PC-3 (cell line): ENCODE results near the gene SLC13A4. TPM values are rescaled to one million over a fixed set of nuclear protein-coding genes. Genes with fewer than 3 reads are reported as not detected.
A peak's percentile ranks its signal among the peaks of the same experiment; 100 is the strongest.

ENCODE experiments used
- ATAC-seq: fragments of 200-7000 bp; cut with Tn5 transposase; 2 replicates; pipeline ENCODE4 v1.9.1; 2020; ENCODE audit warnings: mild to moderate bottlenecking, moderate library complexity
- BruUV-seq: library from RNA; stranded (reverse); fragments of 400-500 nt; replicated peaks from 2 replicates; lab custom pipeline; 2021; lab: Mats Ljungman, UMichigan
- CTCF ChIA-PET: fragments of 300-600 bp; sonication (Branson Sonifier 250); formaldehyde crosslinking; loops from one replicate; lab custom pipeline; 2022; ENCODE audit warnings: antibody characterized with exemption; lab: Charles Lee
- POLR2A ChIA-PET: fragments of 300-600 bp; sonication (Branson Sonifier 250); formaldehyde crosslinking; loops from one replicate; lab custom pipeline; 2022; ENCODE audit warnings: antibody characterized with exemption; ENCODE audit not compliant: unreplicated experiment; lab: Charles Lee
- DNase-seq: peaks from one replicate; pipeline ENCODE4 v3.0.0-alpha.2; 2015
- H2AFZ ChIP-seq: fragments of 300-600 bp; sonication (generic); 2 replicates; pipeline ENCODE4 v1.6.0; 2016; ENCODE audit warnings: antibody characterized with exemption, low read length
- H3F3A ChIP-seq: fragments of 300-600 bp; sonication (generic); one replicate; pipeline ENCODE4 v1.6.0; 2017; ENCODE audit warnings: antibody characterized with exemption, low read length, control low read depth, mild to moderate bottlenecking; ENCODE audit not compliant: unreplicated experiment
- H3K27ac ChIP-seq: fragments of 300-600 bp; sonication (generic); 2 replicates; pipeline ENCODE4 v1.5.1; 2016; ENCODE audit warnings: mild to moderate bottlenecking, low read length
- H3K27me3 ChIP-seq: fragments of 300-600 bp; sonication (generic); 2 replicates; pipeline ENCODE4 v1.6.1; 2016; ENCODE audit warnings: low read length, mixed read lengths
- H3K36me3 ChIP-seq: fragments of 300-600 bp; sonication (generic); 2 replicates; pipeline ENCODE4 v1.6.1; 2016; ENCODE audit warnings: low read depth, mixed run types, low read length, mixed read lengths
- H3K4me1 ChIP-seq: fragments of 300-600 bp; sonication (generic); 2 replicates; pipeline ENCODE4 v1.5.1; 2016; ENCODE audit warnings: low read length; ENCODE audit not compliant: insufficient read depth
- H3K4me2 ChIP-seq: fragments of 300-600 bp; sonication (generic); 2 replicates; pipeline ENCODE4 v1.6.0; 2016; ENCODE audit warnings: low read length
- H3K4me3 ChIP-seq: fragments of 300-600 bp; sonication (generic); 2 replicates; pipeline ENCODE4 v1.5.1; 2016; ENCODE audit warnings: mild to moderate bottlenecking, low read length, mixed read lengths
- H3K79me2 ChIP-seq: fragments of 300-600 bp; sonication (generic); 2 replicates; pipeline ENCODE4 v1.6.1; 2017; ENCODE audit warnings: low read length, mixed read lengths
- H3K9ac ChIP-seq: fragments of 300-600 bp; sonication (generic); 2 replicates; pipeline ENCODE4 v1.6.0; 2016; ENCODE audit warnings: mild to moderate bottlenecking, low read length
- H3K9me2 ChIP-seq: fragments of 300-600 bp; sonication (generic); replicated peaks from 2 replicates; pipeline ENCODE4 v1.6.1; 2016; ENCODE audit warnings: mixed run types, low read length, mixed read lengths
- H3K9me3 ChIP-seq: fragments of 300-600 bp; sonication (generic); 2 replicates; pipeline ENCODE4 v1.6.1; 2016; ENCODE audit warnings: low read length, mixed read lengths
- H4K20me1 ChIP-seq: fragments of 300-600 bp; sonication (generic); 2 replicates; pipeline ENCODE4 v1.6.1; 2016; ENCODE audit warnings: low read length, mixed read lengths
- EZH2 ChIP-seq: fragments of 300-600 bp; sonication (generic); IDR thresholded peaks from one replicate; pipeline ENCODE4 v1.6.1; 2017; ENCODE audit warnings: antibody characterized with exemption, mild to moderate bottlenecking, low read length; ENCODE audit not compliant: unreplicated experiment
- EZH2phosphoT487 ChIP-seq: fragments of 300-600 bp; sonication (generic); IDR thresholded peaks from 2 replicates; pipeline ENCODE4 v1.6.1; 2018; ENCODE audit warnings: mild to moderate bottlenecking, antibody characterized with exemption, low read length, borderline replicate concordance
- intact Hi-C: fragments of 100-400 bp; cut with micrococcal nuclease; formaldehyde crosslinking; loops from 2 replicates; pipeline ENCODE4 v1.9.0; 2023
- total RNA-seq: library from RNA; depleted of rRNA; stranded (reverse); fragments of >200 nt; gene quantifications from 2 replicates; pipeline ENCODE4 v1.2.3, GENCODE V29; 2014
- TF ChIP-seq, protein P1 (sequence below): fragments of 300-600 bp; sonication (generic); conservative IDR thresholded peaks from 2 replicates; pipeline ENCODE4 v1.5.1; 2017; ENCODE audit warnings: antibody characterized with exemption, low read depth, mild to moderate bottlenecking, low read length

The SLC13A4 gene
- total RNA-seq, 1 experiment from 2014 or later, result not detected

DNA sequence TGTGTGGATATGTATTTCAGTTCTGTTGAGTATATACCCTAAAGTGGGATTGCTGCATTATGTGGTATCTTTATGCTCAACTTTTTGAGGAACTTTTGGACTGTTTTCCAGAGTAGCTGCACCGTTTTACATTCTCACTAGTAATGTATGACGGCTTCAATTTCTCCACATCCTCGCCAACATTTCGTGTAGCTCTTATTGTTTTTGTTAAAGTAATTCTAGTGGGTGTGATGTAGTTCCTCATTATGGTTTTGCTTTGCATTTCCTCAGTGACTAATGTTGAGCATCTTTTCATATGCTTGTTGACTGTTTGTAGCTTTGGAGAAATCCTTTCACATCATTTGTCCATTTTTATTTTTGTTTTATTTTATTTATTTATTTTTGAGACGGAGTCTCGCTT is 61.1 kb downstream of the SLC13A4 start:
- no peaks in the 10 kb centered on the region for H3K36me3 ChIP-seq
- peaks cover 94% of the 10 kb centered on the region for H3K79me2 ChIP-seq
- no peak overlapping the region for H3K4me2 ChIP-seq
- ChIA-PET POLR2A (no interaction called here), CTCF (no interaction called here)
- no peak for ATAC-seq
- H3K9me3 ChIP-seq, result no peaks in the 10 kb centered on the region
- H3K27me3 ChIP-seq, result no peaks in the 10 kb centered on the region
- DNase-seq, result no peak
- H3F3A ChIP-seq, result no peaks in the 10 kb centered on the region
- no peak overlapping the region for H3K27ac ChIP-seq
- H2AFZ ChIP-seq, result no peak overlapping the region
- TF ChIP-seq, protein P1, sequence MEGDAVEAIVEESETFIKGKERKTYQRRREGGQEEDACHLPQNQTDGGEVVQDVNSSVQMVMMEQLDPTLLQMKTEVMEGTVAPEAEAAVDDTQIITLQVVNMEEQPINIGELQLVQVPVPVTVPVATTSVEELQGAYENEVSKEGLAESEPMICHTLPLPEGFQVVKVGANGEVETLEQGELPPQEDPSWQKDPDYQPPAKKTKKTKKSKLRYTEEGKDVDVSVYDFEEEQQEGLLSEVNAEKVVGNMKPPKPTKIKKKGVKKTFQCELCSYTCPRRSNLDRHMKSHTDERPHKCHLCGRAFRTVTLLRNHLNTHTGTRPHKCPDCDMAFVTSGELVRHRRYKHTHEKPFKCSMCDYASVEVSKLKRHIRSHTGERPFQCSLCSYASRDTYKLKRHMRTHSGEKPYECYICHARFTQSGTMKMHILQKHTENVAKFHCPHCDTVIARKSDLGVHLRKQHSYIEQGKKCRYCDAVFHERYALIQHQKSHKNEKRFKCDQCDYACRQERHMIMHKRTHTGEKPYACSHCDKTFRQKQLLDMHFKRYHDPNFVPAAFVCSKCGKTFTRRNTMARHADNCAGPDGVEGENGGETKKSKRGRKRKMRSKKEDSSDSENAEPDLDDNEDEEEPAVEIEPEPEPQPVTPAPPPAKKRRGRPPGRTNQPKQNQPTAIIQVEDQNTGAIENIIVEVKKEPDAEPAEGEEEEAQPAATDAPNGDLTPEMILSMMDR, result no peak
- TF ChIP-seq EZH2phosphoT487 (no peak), EZH2 (no peak)
- H3K4me3 ChIP-seq, result no peak overlapping the region
- BruUV-seq, result no TSS peak
- peaks cover 18% of the 10 kb centered on the region for H3K4me1 ChIP-seq
- H3K9ac ChIP-seq, result no peak overlapping the region
- H3K9me2 ChIP-seq, result no peaks in the 10 kb centered on the region
- peaks cover 7% of the 10 kb centered on the region; the same call in 1 of the 2 replicates for H4K20me1 ChIP-seq
- intact Hi-C loops, result no loop called here

DNA sequence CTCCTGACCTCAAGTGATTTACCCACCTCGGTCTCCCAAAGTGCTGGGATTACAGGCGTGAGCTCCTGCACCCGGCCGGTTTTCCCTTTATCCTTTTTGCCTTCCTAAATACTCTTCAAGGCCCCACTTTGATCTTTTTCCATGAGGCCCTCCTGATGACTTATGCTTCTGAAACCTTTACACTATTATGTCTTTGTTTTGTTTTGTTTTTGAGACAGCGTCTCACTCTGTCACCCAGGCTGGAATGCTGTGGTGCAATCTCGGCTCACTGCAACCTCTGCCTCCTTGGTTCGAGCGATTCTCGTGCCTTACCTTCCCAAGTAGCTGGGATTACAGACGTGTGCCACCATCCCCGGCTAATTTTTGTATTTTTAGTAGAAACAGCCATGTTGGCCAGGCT is 61.8 kb downstream of the SLC13A4 start:
- H4K20me1 ChIP-seq, result peaks cover 7% of the 10 kb centered on the region; the same call in 1 of the 2 replicates
- ATAC-seq, result no peak
- no peak for DNase-seq
- H3F3A ChIP-seq, result no peaks in the 10 kb centered on the region
- no peaks in the 10 kb centered on the region for H3K27me3 ChIP-seq
- H3K4me2 ChIP-seq, result no peak overlapping the region
- no peaks in the 10 kb centered on the region for H3K36me3 ChIP-seq
- H3K9me3 ChIP-seq, result no peaks in the 10 kb centered on the region
- no peak overlapping the region for H2AFZ ChIP-seq
- POLR2A ChIA-PET, result no interaction called here
- CTCF ChIA-PET, result no interaction called here
- no peak overlapping the region for H3K4me3 ChIP-seq
- no TSS peak for BruUV-seq
- peaks cover 22% of the 10 kb centered on the region for H3K4me1 ChIP-seq
- no peak for TF ChIP-seq EZH2
- H3K27ac ChIP-seq, result no peak overlapping the region
- intact Hi-C loops, result no loop called here
- no peak overlapping the region for H3K9ac ChIP-seq
- peaks cover 88% of the 10 kb centered on the region for H3K79me2 ChIP-seq
- no peaks in the 10 kb centered on the region for H3K9me2 ChIP-seq

DNA sequence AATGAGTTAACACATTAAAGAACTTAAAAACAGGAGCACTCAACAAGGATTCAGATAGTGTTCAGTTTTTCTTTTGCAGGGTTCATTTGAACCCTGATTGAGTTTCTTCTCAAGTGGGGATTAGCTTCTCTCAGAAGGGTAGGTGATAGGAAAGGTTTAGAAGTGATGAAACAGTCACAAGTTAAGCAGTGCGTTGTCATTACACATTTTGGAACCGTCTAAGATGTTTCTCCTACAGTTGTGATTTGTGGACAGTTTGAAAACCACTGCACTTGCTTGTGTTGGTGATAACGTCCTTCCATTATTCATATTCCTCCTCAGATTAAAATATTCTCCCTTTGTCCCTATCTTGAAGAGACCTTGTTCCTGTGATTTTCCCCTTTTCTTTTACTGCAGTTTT is 62.9 kb downstream of the SLC13A4 start:
- ChIA-PET CTCF (no interaction called here), POLR2A (no interaction called here)
- H3K4me2 ChIP-seq, result peak overlapping the region; percentile 91; the same call in 1 of the 2 replicates
- H3K27ac ChIP-seq, result no peak overlapping the region
- H3K9me3 ChIP-seq, result no peaks in the 10 kb centered on the region
- intact Hi-C loops, result no loop called here
- H3K4me3 ChIP-seq, result no peak overlapping the region
- no peak for ATAC-seq
- no peaks in the 10 kb centered on the region for H3K36me3 ChIP-seq
- DNase-seq, result no peak
- H4K20me1 ChIP-seq, result peaks cover 6% of the 10 kb centered on the region; the same call in 1 of the 2 replicates
- H3F3A ChIP-seq, result no peaks in the 10 kb centered on the region
- TF ChIP-seq EZH2phosphoT487, result no peak
- TF ChIP-seq, protein P1, result no peak
- no peak for TF ChIP-seq EZH2
- H3K9ac ChIP-seq, result no peak overlapping the region
- H3K79me2 ChIP-seq, result peaks cover 77% of the 10 kb centered on the region
- peaks cover 20% of the 10 kb centered on the region for H3K4me1 ChIP-seq
- no peak overlapping the region for H2AFZ ChIP-seq
- H3K27me3 ChIP-seq, result no peaks in the 10 kb centered on the region
- no peaks in the 10 kb centered on the region for H3K9me2 ChIP-seq
- no TSS peak for BruUV-seq
